Uterus (tissue), 2 donors: ENCODE measurements around the gene GIMAP4.

Source experiments
- POLR2A ChIP-seq, 2 donors: fragments of 450-650 bp; IDR thresholded peaks; one replicate each; pipeline ENCODE4 v1.6.1; 2016; ENCODE audit warnings: antibody characterized with exemption in 2 of 2, mild to moderate bottlenecking in 1 of 2, moderate library complexity in 1 of 2
- TF ChIP-seq, protein P1 (sequence below), 4 experiments: fragments of 200-600 bp in 2 of 4; fragments of 450-650 bp in 2 of 4; sonication (generic) in 2 of 4; IDR thresholded peaks; one replicate each; pipeline ENCODE4 v1.5.1; 2016 to 2019; ENCODE audit warnings: antibody characterized with exemption in 4 of 4, mild to moderate bottlenecking in 2 of 4, moderate library complexity in 1 of 4

DNA sequence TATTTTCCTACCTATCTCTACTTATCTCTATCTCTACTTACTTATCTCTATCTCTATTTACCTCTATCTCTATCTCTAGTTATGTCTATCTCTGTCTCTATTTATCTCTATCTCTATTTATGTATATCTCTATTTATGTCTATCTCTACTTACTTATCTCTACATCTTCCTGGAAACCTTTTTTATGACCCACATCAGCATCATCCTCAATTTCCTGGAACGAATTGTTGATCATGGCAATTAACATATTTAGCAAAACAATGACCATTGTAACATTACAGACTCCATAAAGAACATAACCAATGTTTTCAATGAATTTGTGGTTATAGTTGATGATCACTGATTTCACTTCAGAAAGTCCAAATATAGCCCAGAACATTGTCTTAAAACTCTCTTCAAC, 46.7 kb downstream of the GIMAP4 start:
- TF ChIP-seq, protein P1, sequence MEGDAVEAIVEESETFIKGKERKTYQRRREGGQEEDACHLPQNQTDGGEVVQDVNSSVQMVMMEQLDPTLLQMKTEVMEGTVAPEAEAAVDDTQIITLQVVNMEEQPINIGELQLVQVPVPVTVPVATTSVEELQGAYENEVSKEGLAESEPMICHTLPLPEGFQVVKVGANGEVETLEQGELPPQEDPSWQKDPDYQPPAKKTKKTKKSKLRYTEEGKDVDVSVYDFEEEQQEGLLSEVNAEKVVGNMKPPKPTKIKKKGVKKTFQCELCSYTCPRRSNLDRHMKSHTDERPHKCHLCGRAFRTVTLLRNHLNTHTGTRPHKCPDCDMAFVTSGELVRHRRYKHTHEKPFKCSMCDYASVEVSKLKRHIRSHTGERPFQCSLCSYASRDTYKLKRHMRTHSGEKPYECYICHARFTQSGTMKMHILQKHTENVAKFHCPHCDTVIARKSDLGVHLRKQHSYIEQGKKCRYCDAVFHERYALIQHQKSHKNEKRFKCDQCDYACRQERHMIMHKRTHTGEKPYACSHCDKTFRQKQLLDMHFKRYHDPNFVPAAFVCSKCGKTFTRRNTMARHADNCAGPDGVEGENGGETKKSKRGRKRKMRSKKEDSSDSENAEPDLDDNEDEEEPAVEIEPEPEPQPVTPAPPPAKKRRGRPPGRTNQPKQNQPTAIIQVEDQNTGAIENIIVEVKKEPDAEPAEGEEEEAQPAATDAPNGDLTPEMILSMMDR (IDR thresholded peaks at IDR 0.05), result no peak
- TF ChIP-seq POLR2A (IDR thresholded peaks at IDR 0.05), result no peak
